GM19328 (cell line): ENCODE data around the gene LBHD1.
"Not testable (repeated sequence)": the region's sequence is repeated elsewhere in the genome, so short reads cannot be mapped to it uniquely, and the experiment has no call there.

Source experiments
- ATAC-seq: cut with Tn5 transposase; IDR thresholded peaks from one replicate; pipeline ENCODE4 v1.9.1; 2021; ENCODE audit warnings: mild to moderate bottlenecking, moderate library complexity; ENCODE audit not compliant: unreplicated experiment

Gene LBHD1

DNA sequence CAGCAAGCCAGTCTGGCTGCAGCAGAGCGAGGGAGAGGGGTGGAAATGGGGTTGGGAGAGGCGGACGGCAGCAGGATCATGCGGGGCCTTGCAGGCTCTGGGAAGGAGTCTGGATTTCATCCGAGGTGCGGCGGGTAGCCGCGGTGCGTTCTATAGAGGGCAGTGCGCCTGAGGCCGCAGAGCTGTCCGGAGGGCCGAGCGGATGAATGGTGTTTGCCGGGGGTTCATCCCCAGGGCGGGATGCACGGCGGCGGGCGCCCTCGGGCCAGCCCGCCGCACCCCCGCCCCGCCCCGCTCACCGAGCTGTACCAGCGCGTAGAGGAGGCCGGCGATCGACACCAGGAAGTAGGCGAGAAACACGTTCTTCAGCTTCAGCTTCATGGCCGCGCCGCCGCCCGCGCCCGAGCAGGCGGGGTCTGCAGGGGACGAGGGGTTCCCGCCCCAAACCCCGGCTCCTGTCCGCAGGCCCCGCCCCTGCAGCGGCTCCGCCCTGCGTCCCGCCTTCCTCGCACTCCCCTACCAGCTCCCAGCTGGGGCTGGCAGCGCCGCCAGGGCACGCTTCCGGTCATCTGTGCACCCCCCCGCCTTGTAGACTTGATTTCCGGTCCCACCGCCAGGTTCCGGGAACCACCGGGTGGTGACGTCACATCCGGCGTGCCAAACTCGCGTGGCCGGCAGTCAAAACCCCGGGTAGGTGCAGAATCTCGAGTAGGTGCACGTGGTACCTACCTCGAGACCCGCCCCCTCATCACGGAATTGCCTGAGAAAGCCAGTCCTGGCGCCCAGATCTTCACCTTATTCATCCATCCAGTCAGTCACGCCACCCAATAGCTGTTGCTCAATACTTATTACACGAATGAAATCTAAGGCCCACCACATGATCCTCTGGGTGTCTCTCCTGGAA is 50.2 kb downstream of the LBHD1 start, which contains the start of gene B3GAT3:
TSS of gene B3GAT3 (minus strand) at position 420 of the 904 bp plus-strand sequence. CDS start at position 381, 39 bp downstream.
- peak; percentile 90 for ATAC-seq

DNA sequence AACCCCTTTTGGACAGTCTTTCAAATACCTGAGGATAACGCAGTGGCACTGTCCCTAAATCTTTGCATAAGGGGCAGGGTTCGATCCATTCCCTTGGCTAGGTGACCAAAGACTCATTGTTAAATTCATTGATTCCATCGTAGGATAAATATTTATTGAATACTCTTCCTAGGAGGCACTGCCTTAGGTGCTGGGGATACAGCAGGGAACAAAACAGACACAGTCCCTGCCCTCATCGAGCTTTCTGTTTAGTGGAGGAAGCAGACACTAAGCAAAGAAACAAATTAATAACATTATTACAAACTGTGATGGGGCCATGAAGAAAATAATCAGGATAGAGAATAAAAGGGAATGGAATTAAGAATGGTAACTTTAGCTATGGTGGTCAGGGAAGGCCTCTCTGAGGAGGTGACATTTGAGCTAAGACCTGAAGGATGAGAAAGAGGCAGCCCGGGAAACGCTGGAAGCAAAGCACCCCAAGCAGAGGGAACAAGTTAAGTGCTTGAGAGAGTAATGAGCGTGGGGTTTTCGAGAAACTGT is 51.0 kb downstream of the LBHD1 start:
- ATAC-seq, result no peak

- ATAC-seq, result not testable (repeated sequence)
These were observed 55.1 kb downstream of the LBHD1 start for GRCh38 chr11:62616957-62617356.

- ATAC-seq, result no peak
These were observed 56.5 kb downstream of the LBHD1 start for GRCh38 chr11:62615521-62615920.

- ATAC-seq, result no peak
These were observed 57.8 kb downstream of the LBHD1 start for GRCh38 chr11:62614275-62614674.

DNA sequence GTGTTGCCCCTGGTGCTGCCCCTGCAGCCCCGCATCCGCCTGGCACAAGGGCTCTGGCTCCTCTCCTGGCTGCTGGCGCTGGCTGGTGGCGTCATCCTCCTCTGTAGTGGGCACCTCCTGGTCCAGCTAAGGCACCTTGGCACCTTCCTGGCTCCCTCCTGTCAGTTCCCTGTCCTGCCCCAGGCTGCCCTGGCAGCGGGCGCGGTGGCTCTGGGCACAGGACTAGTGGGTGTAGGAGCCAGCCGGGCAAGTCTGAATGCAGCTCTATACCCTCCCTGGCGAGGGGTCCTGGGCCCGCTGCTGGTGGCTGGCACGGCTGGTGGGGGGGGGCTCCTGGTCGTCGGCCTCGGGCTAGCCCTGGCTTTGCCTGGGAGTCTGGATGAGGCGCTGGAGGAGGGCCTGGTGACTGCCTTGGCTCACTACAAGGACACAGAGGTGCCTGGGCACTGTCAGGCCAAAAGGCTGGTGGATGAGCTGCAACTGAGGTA is 58.7 kb downstream of the LBHD1 start:
- ATAC-seq, result no peak
